Liver (tissue), 9 donors: Measurements from ENCODE around the gene GADD45GIP1. TPM values are rescaled to one million over a fixed set of nuclear protein-coding genes. Genes with fewer than 3 reads are reported as not detected.
A peak's percentile ranks its signal among the peaks of the same experiment; 100 is the strongest.

Experiments
- DNase-seq: peaks from one replicate; pipeline ENCODE4 v3.0.0-alpha.2; 2017; ENCODE audit warnings: low spot score
- H3K27ac ChIP-seq, 2 donors: one replicate each; pipeline ENCODE4 v1.7.0; 2013; ENCODE audit warnings: inconsistent platforms in 2 of 2, low read length in 2 of 2, control low read depth in 1 of 2, low read depth in 1 of 2, mild to moderate bottlenecking in 1 of 2
- H3K27me3 ChIP-seq, 4 donors: one replicate each; pipeline versions ENCODE4 v1.6.1 to v1.7.0; 2013; ENCODE audit warnings: low read length in 3 of 4, inconsistent platforms in 1 of 4, mild to moderate bottlenecking in 1 of 4, moderate library complexity in 1 of 4; ENCODE audit not compliant: control insufficient read depth in 4 of 4, insufficient read depth in 4 of 4
- H3K36me3 ChIP-seq, 4 donors: one replicate each; pipeline versions ENCODE4 v1.6.1 to v1.7.0; 2013; ENCODE audit warnings: low read length in 3 of 4, mild to moderate bottlenecking in 3 of 4, low read depth in 1 of 4, moderate library complexity in 1 of 4; ENCODE audit not compliant: control insufficient read depth in 4 of 4, insufficient read depth in 3 of 4
- H3K4me1 ChIP-seq, 4 donors: one replicate each; pipeline versions ENCODE4 v1.6.1 to v1.7.0; 2013; ENCODE audit warnings: low read length in 3 of 4, mild to moderate bottlenecking in 3 of 4, moderate library complexity in 1 of 4; ENCODE audit not compliant: control insufficient read depth in 4 of 4, insufficient read depth in 4 of 4
- H3K4me3 ChIP-seq, 3 donors: one replicate each; pipeline versions ENCODE4 v1.6.1 to v1.7.0; 2013; ENCODE audit warnings: low read length in 3 of 3, control low read depth in 1 of 3, low read depth in 1 of 3, mild to moderate bottlenecking in 1 of 3
- H3K9ac ChIP-seq, 2 donors: one replicate each; pipeline ENCODE4 v1.7.0; 2013; ENCODE audit warnings: low read length in 2 of 2, mild to moderate bottlenecking in 2 of 2, moderate library complexity in 2 of 2, control low read depth in 1 of 2, low read depth in 1 of 2
- H3K9me3 ChIP-seq, 4 donors: one replicate each; pipeline versions ENCODE4 v1.6.1 to v1.7.0; 2013; ENCODE audit warnings: low read length in 3 of 4; ENCODE audit not compliant: control insufficient read depth in 4 of 4
- EGR1 ChIP-seq, 2 donors: IDR thresholded peaks; 2 replicates each; pipeline ENCODE4 v1.6.1; 2016 to 2018; ENCODE audit warnings: antibody characterized with exemption in 2 of 2, low read depth in 2 of 2
- FOXA1 ChIP-seq: IDR thresholded peaks from 2 replicates; pipeline ENCODE4 v1.6.1; 2016; ENCODE audit warnings: antibody characterized with exemption
- FOXA2 ChIP-seq: IDR thresholded peaks from 2 replicates; pipeline ENCODE4 v1.6.1; 2016; ENCODE audit warnings: antibody characterized with exemption
- GABPA ChIP-seq, 2 donors: IDR thresholded peaks in 1 of 2; conservative IDR thresholded peaks in 1 of 2; 2 replicates each; pipeline ENCODE4 v1.6.1; 2016; ENCODE audit warnings: antibody characterized with exemption in 2 of 2, mild to moderate bottlenecking in 1 of 2, moderate library complexity in 1 of 2
- HNF4A ChIP-seq, 2 donors: conservative IDR thresholded peaks; 2 replicates each; pipeline ENCODE4 v1.6.1; 2016; ENCODE audit warnings: antibody characterized with exemption in 2 of 2, mild to moderate bottlenecking in 2 of 2
- JUND ChIP-seq, 2 donors: IDR thresholded peaks; 2 replicates each; pipeline ENCODE4 v1.6.1; 2016; ENCODE audit warnings: antibody characterized with exemption in 2 of 2
- MAX ChIP-seq: IDR thresholded peaks from 2 replicates; pipeline ENCODE4 v1.6.1; 2016; ENCODE audit warnings: antibody characterized with exemption
- RAD21 ChIP-seq, 2 donors: IDR thresholded peaks; 2 replicates each; pipeline ENCODE4 v1.6.1; 2016; ENCODE audit warnings: antibody characterized with exemption in 2 of 2, mild to moderate bottlenecking in 2 of 2
- RXRA ChIP-seq, 2 donors: IDR thresholded peaks; 2 replicates each; pipeline ENCODE4 v1.6.1; 2017 to 2018; ENCODE audit warnings: antibody characterized with exemption in 2 of 2, mild to moderate bottlenecking in 1 of 2
- SP1 ChIP-seq: IDR thresholded peaks from 2 replicates; pipeline ENCODE4 v1.6.1; 2018; ENCODE audit warnings: antibody characterized with exemption, mild to moderate bottlenecking
- TAF1 ChIP-seq: conservative IDR thresholded peaks from 2 replicates; pipeline ENCODE4 v1.6.1; 2016; ENCODE audit warnings: antibody characterized with exemption, mild to moderate bottlenecking
- YY1 ChIP-seq: IDR thresholded peaks from 2 replicates; pipeline ENCODE4 v1.6.1; 2016; ENCODE audit warnings: antibody characterized with exemption, mild to moderate bottlenecking
- WGBS: extraction: QIAGEN DNeasy Blood & Tissue Kit; methylation state at CpG from one replicate; pipeline ENCODE4 v1.1.7; 2013; 5-methylcytosine and 5-hydroxymethylcytosine counted together
- polyA plus RNA-seq, 2 donors: library from polyadenylated mRNA; stranded (reverse) in 1 of 2; unstranded in 1 of 2; fragments of 200-250 nt in 1 of 2; fragments of >200 nt in 1 of 2; fragmentation: Nextera tagmentation in 1 of 2; extraction: Ambion mirVana in 1 of 2; gene quantifications; one replicate each; pipeline versions ENCODE4 v1.2.1 to v1.2.3, GENCODE V29; 2013 to 2015
- total RNA-seq, 2 donors: library from RNA; depleted of rRNA; stranded (reverse); fragments of >200 nt; gene quantifications; one replicate each; pipeline ENCODE4 v1.2.3, GENCODE V29; 2014
- TF ChIP-seq, protein P1 (sequence below): IDR thresholded peaks from 2 replicates; pipeline ENCODE4 v1.6.1; 2016; ENCODE audit warnings: antibody characterized with exemption
- TF ChIP-seq, protein P2 (sequence below): IDR thresholded peaks from 2 replicates; pipeline ENCODE4 v1.6.1; 2016; ENCODE audit warnings: antibody characterized with exemption, mild to moderate bottlenecking
- TF ChIP-seq, protein P3 (sequence below): fragments of 150-350 bp; IDR thresholded peaks from 2 replicates; pipeline ENCODE4 v1.5.1; 2017; ENCODE audit warnings: improper control_type of control experiment, low read depth, low read length; ENCODE audit not compliant: missing input control
- donor health status: healthy.
- donor health status: healthy.
- donor health status: healthy.
- donor health status: healthy.
- donor health status: healthy.

Gene GADD45GIP1
- total and polyA plus RNA-seq, 4 donors, result 8.4 to 54.2 (median 22.9) TPM

GRCh38 chr19:12984143-12984627 lies 27.2 kb upstream of the GADD45GIP1 start:
- no peak overlapping the region for H3K9ac ChIP-seq
- DNase-seq, result no peak
- no peak overlapping the region for H3K27ac ChIP-seq
- H3K4me1 ChIP-seq, result peaks cover 0 to 7% (median 2%) of the 10 kb centered on the region in 4 donors
- H3K36me3 ChIP-seq, result no peaks in the 10 kb centered on the region
- WGBS, result 80% methylated on average over 3 of the region's 3 CpGs
- TF ChIP-seq, protein P1, sequence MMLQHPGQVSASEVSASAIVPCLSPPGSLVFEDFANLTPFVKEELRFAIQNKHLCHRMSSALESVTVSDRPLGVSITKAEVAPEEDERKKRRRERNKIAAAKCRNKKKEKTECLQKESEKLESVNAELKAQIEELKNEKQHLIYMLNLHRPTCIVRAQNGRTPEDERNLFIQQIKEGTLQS, result no peak
- no peak for TF ChIP-seq YY1
- TF ChIP-seq FOXA2, result no peak
- TF ChIP-seq HNF4A (conservative IDR thresholded peaks at IDR 0.05), result no peak
- TF ChIP-seq FOXA1, result no peak
- TF ChIP-seq JUND (IDR thresholded peaks at IDR 0.05), result no peak
- no peak for TF ChIP-seq GABPA (IDR thresholded peaks at IDR 0.05 in 1 of 2, conservative IDR thresholded peaks at IDR 0.05 in 1 of 2)
- no peak for TF ChIP-seq TAF1
- TF ChIP-seq MAX, result no peak
- no peak for TF ChIP-seq EGR1 (IDR thresholded peaks at IDR 0.05; ENCODE audit: low read depth in 2 of 2)
- no peak for TF ChIP-seq RAD21 (IDR thresholded peaks at IDR 0.05)
- H3K4me3 ChIP-seq, result no peak overlapping the region
- no peaks in the 10 kb centered on the region for H3K27me3 ChIP-seq
- no peaks in the 10 kb centered on the region for H3K9me3 ChIP-seq

- H3K4me3 ChIP-seq, result peak overlapping the region in 1 of 3 donors; percentile 26
- H3K36me3 ChIP-seq, result no peaks in the 10 kb centered on the region
- no peak overlapping the region for H3K9ac ChIP-seq
- TF ChIP-seq RAD21 (IDR thresholded peaks at IDR 0.05), result peak; percentile 82 to 87
- TF ChIP-seq GABPA (IDR thresholded peaks at IDR 0.05 in 1 of 2, conservative IDR thresholded peaks at IDR 0.05 in 1 of 2), result no peak
- TF ChIP-seq RXRA (IDR thresholded peaks at IDR 0.05), result no peak
- TF ChIP-seq, protein P2, sequence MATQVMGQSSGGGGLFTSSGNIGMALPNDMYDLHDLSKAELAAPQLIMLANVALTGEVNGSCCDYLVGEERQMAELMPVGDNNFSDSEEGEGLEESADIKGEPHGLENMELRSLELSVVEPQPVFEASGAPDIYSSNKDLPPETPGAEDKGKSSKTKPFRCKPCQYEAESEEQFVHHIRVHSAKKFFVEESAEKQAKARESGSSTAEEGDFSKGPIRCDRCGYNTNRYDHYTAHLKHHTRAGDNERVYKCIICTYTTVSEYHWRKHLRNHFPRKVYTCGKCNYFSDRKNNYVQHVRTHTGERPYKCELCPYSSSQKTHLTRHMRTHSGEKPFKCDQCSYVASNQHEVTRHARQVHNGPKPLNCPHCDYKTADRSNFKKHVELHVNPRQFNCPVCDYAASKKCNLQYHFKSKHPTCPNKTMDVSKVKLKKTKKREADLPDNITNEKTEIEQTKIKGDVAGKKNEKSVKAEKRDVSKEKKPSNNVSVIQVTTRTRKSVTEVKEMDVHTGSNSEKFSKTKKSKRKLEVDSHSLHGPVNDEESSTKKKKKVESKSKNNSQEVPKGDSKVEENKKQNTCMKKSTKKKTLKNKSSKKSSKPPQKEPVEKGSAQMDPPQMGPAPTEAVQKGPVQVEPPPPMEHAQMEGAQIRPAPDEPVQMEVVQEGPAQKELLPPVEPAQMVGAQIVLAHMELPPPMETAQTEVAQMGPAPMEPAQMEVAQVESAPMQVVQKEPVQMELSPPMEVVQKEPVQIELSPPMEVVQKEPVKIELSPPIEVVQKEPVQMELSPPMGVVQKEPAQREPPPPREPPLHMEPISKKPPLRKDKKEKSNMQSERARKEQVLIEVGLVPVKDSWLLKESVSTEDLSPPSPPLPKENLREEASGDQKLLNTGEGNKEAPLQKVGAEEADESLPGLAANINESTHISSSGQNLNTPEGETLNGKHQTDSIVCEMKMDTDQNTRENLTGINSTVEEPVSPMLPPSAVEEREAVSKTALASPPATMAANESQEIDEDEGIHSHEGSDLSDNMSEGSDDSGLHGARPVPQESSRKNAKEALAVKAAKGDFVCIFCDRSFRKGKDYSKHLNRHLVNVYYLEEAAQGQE, result no peak
- TF ChIP-seq, protein P3, sequence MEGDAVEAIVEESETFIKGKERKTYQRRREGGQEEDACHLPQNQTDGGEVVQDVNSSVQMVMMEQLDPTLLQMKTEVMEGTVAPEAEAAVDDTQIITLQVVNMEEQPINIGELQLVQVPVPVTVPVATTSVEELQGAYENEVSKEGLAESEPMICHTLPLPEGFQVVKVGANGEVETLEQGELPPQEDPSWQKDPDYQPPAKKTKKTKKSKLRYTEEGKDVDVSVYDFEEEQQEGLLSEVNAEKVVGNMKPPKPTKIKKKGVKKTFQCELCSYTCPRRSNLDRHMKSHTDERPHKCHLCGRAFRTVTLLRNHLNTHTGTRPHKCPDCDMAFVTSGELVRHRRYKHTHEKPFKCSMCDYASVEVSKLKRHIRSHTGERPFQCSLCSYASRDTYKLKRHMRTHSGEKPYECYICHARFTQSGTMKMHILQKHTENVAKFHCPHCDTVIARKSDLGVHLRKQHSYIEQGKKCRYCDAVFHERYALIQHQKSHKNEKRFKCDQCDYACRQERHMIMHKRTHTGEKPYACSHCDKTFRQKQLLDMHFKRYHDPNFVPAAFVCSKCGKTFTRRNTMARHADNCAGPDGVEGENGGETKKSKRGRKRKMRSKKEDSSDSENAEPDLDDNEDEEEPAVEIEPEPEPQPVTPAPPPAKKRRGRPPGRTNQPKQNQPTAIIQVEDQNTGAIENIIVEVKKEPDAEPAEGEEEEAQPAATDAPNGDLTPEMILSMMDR, result peak; percentile 94
- TF ChIP-seq SP1, result no peak
- H3K4me1 ChIP-seq, result peaks cover 0 to 7% (median 2%) of the 10 kb centered on the region in 4 donors
- no peaks in the 10 kb centered on the region for H3K9me3 ChIP-seq
- H3K27ac ChIP-seq, result no peak overlapping the region
- H3K27me3 ChIP-seq, result no peaks in the 10 kb centered on the region
- DNase-seq, result peak; percentile 86
- 8% methylated on average over 51 of the region's 51 CpGs for WGBS
Measured at GRCh38 chr19:12983542-12984142, 26.6 kb upstream of the GADD45GIP1 start.
